ENCODE measurements around the gene PEMT. TPM values are rescaled to one million over a fixed set of nuclear protein-coding genes. Genes with fewer than 3 reads are reported as not detected.
A peak's percentile ranks its signal among the peaks of the same experiment; 100 is the strongest.

Gene PEMT
- total RNA-seq, 1 experiment from 2014 or later, result 178 TPM

DNA sequence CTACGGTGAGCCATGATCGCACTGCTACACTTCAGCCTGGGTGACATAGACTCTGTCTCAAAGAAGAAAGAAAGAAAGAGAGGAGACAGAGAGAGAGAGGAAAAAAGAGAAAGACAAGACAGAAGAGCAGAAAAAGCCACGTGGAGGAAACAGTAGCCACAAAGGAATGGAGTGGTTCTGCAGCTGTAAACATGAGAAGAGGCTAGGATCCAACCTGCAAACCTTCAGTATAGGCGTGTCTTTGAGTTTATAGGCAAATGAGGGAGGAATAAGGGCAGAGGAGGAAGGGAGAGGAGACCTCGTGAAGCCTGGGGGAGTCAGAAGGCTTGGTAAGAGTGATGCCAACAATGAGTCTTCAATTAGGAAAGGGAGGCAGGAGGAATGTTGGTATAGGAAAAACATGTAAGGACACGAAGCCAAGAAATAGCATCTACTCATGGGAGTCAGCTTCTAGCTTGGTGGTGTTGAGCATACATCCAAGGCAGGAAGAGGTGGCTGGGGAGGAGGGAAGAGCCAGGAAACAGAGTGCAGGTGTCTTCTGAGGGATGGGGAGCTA is 110.8 kb downstream of the PEMT start:
- POLR2A ChIA-PET (ENCODE audit: unreplicated experiment), result no interaction called here
- intact Hi-C loops (cut with micrococcal nuclease), result no loop called here
- TF ChIP-seq EZH2phosphoT487 (IDR thresholded peaks at IDR 0.05; ENCODE audit: borderline replicate concordance, low read length), result no peak

DNA sequence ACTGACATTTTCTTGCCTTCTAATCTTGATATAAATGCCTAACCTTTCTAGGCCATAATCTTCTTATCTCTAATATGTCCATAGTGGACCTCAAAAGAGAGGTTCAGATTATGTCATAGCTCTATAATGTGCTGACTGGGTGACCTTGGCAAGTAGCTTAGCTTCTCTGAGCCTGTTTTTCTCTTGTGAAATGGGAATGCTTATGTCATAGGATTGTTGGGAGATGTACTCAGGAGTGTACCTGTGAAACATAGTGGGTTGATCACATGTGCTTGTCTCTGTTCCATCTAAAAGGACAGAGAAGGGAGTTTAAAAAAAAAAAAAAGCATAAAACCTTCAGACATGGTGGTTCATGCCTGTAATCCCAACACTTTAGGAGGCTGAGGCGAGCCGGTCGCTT is 112.3 kb downstream of the PEMT start:
- H3K9ac ChIP-seq (ENCODE audit: low read length), result no peak overlapping the region
- peaks cover 74% of the 10 kb centered on the region for H3K79me2 ChIP-seq (ENCODE audit: low read length)
- H3K4me2 ChIP-seq (ENCODE audit: low read length), result peak overlapping the region; percentile 94; the same call in 1 of the 2 replicates
- TF ChIP-seq EZH2 (IDR thresholded peaks at IDR 0.05; ENCODE audit: low read length, unreplicated experiment) (no peak), EZH2phosphoT487 (IDR thresholded peaks at IDR 0.05; ENCODE audit: borderline replicate concordance, low read length) (no peak)
- TF ChIP-seq, protein P1, sequence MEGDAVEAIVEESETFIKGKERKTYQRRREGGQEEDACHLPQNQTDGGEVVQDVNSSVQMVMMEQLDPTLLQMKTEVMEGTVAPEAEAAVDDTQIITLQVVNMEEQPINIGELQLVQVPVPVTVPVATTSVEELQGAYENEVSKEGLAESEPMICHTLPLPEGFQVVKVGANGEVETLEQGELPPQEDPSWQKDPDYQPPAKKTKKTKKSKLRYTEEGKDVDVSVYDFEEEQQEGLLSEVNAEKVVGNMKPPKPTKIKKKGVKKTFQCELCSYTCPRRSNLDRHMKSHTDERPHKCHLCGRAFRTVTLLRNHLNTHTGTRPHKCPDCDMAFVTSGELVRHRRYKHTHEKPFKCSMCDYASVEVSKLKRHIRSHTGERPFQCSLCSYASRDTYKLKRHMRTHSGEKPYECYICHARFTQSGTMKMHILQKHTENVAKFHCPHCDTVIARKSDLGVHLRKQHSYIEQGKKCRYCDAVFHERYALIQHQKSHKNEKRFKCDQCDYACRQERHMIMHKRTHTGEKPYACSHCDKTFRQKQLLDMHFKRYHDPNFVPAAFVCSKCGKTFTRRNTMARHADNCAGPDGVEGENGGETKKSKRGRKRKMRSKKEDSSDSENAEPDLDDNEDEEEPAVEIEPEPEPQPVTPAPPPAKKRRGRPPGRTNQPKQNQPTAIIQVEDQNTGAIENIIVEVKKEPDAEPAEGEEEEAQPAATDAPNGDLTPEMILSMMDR (conservative IDR thresholded peaks at IDR 0.05; ENCODE audit: low read depth, low read length), result no peak
- DNase-seq (no peak), ATAC-seq (no peak)
- no TSS peak for BruUV-seq (replicated peaks)
- no peaks in the 10 kb centered on the region for H3K9me3 ChIP-seq (ENCODE audit: low read length)
- intact Hi-C loops (cut with micrococcal nuclease), result no loop called here
- no peak overlapping the region for H2AFZ ChIP-seq (ENCODE audit: low read length)
- peaks cover 21% of the 10 kb centered on the region for H3K4me1 ChIP-seq (ENCODE audit: insufficient read depth, low read length)
- no peaks in the 10 kb centered on the region for H3K9me2 ChIP-seq (replicated peaks; ENCODE audit: low read length)
- no peak overlapping the region for H3K27ac ChIP-seq (ENCODE audit: low read length)
- H3K27me3 ChIP-seq (ENCODE audit: low read length), result no peaks in the 10 kb centered on the region
- no peaks in the 10 kb centered on the region for H3F3A ChIP-seq (ENCODE audit: low read length, unreplicated experiment)
- peaks cover 13% of the 10 kb centered on the region; the same call in 1 of the 2 replicates for H3K36me3 ChIP-seq (ENCODE audit: low read depth, low read length)
- CTCF ChIA-PET, result no interaction called here
- POLR2A ChIA-PET (ENCODE audit: unreplicated experiment), result no interaction called here
- H4K20me1 ChIP-seq (ENCODE audit: low read length), result peaks cover 23% of the 10 kb centered on the region; the same call in 1 of the 2 replicates
- no peak overlapping the region for H3K4me3 ChIP-seq (ENCODE audit: low read length)

More for the DNA sequence above, 110.8 kb downstream of the PEMT start:
- Histone ChIP-seq H3K4me3 (ENCODE audit: low read length) (no peak overlapping the region), H3K4me2 (ENCODE audit: low read length) (no peak overlapping the region), H3K79me2 (ENCODE audit: low read length) (peaks cover 89% of the 10 kb centered on the region), H3K27me3 (ENCODE audit: low read length) (no peaks in the 10 kb centered on the region), H3K9ac (ENCODE audit: low read length) (no peak overlapping the region), H4K20me1 (ENCODE audit: low read length) (peaks cover 28% of the 10 kb centered on the region; the same call in 1 of the 2 replicates), H3K27ac (ENCODE audit: low read length) (no peak overlapping the region), H3K9me3 (ENCODE audit: low read length) (no peaks in the 10 kb centered on the region), H3K9me2 (replicated peaks; ENCODE audit: low read length) (no peaks in the 10 kb centered on the region), H3K4me1 (ENCODE audit: insufficient read depth, low read length) (peaks cover 21% of the 10 kb centered on the region), H3F3A (ENCODE audit: low read length, unreplicated experiment) (no peaks in the 10 kb centered on the region), H3K36me3 (ENCODE audit: low read depth, low read length) (peaks cover 18% of the 10 kb centered on the region; the same call in 1 of the 2 replicates), H2AFZ (ENCODE audit: low read length) (no peak overlapping the region)
- no TSS peak for BruUV-seq (replicated peaks)
- no peak for ATAC-seq
- DNase-seq, result no peak
- CTCF ChIA-PET, result no interaction called here

DNA sequence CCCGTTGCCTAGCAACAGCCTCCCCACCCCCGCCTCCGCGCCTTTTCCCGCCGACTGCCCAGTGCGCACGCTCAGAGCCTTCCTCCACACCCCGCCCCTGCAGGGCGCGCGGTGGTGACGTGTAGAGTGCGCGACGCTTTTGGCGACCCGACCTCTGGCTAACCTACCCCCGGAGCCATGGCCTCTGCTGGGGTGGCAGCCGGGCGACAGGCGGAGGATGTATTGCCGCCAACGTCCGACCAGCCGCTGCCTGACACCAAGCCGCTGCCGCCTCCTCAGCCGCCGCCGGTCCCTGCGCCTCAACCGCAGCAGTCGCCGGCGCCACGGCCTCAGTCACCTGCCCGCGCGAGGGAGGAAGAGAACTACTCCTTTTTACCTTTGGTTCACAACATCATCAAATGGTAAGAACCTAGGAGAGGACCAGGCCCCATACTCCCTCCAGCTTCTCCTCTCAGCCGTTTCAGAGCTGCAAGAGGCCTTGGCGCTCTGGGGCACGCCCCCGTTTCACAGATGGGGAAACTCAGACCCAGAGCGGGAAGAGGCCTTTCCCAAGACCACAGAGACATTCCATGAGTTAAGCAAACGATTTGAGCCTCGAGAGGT is 114.5 kb downstream of the PEMT start, which contains the start of gene MED9:
Gene MED9, plus strand, starts transcription at position 136 of the 603 bp plus-strand sequence. Its CDS starts 42 bp downstream, at position 178.
- Histone ChIP-seq H3K9me2 (replicated peaks; ENCODE audit: low read length) (no peaks in the 10 kb centered on the region), H4K20me1 (ENCODE audit: low read length) (peaks cover 10% of the 10 kb centered on the region; the same call in 1 of the 2 replicates), H3K79me2 (ENCODE audit: low read length) (peaks cover 52% of the 10 kb centered on the region), H3K36me3 (ENCODE audit: low read depth, low read length) (peaks cover 10% of the 10 kb centered on the region; the same call in 1 of the 2 replicates), H2AFZ (ENCODE audit: low read length) (peak within 1 kb of the TSS; percentile 82), H3K4me1 (ENCODE audit: insufficient read depth, low read length) (peaks cover 21% of the 10 kb centered on the region), H3K27me3 (ENCODE audit: low read length) (peaks cover 5% of the 10 kb centered on the region; the same call in 1 of the 2 replicates), H3F3A (ENCODE audit: low read length, unreplicated experiment) (no peaks in the 10 kb centered on the region), H3K4me2 (ENCODE audit: low read length) (peak within 1 kb of the TSS; percentile 94), H3K27ac (ENCODE audit: low read length) (peak within 1 kb of the TSS; percentile 72), H3K9me3 (ENCODE audit: low read length) (no peaks in the 10 kb centered on the region), H3K9ac (ENCODE audit: low read length) (peak within 1 kb of the TSS; percentile 98), H3K4me3 (ENCODE audit: low read length) (peak within 1 kb of the TSS; percentile 94)
- ChIA-PET CTCF (no interaction called here), POLR2A (ENCODE audit: unreplicated experiment) (no interaction called here)
- peak; percentile 85 for ATAC-seq
- TSS peak; percentile 65 for BruUV-seq (replicated peaks)
- peak; percentile 97 for DNase-seq
- TF ChIP-seq EZH2phosphoT487 (IDR thresholded peaks at IDR 0.05; ENCODE audit: borderline replicate concordance, low read length), result no peak
- no peak for TF ChIP-seq EZH2 (IDR thresholded peaks at IDR 0.05; ENCODE audit: low read length, unreplicated experiment)
- TF ChIP-seq, protein P1 (conservative IDR thresholded peaks at IDR 0.05; ENCODE audit: low read depth, low read length), result no peak
- intact Hi-C loops (cut with micrococcal nuclease), result no loop called here

All from PC-3 (cell line).